GM23248 (cell line): ENCODE results near the gene STOX1. TPM values are rescaled to one million over a fixed set of nuclear protein-coding genes. Genes with fewer than 3 reads are reported as not detected.

Experiments
- DNase-seq: peaks from one replicate; pipeline ENCODE4 v3.0.0-alpha.2; 2015
- H2AFZ ChIP-seq: fragments of 200-600 bp; sonication (generic); 2 replicates; pipeline ENCODE4 v1.6.1; 2016; ENCODE audit warnings: antibody characterized with exemption
- H3F3A ChIP-seq: fragments of 200-600 bp; sonication (generic); 2 replicates; pipeline ENCODE4 v1.6.1; 2016; ENCODE audit warnings: mild to moderate bottlenecking, antibody characterized with exemption, mixed run types; ENCODE audit not compliant: insufficient read depth
- H3K27ac ChIP-seq: fragments of 200-600 bp; sonication (generic); 2 replicates; pipeline ENCODE4 v1.5.1; 2016; ENCODE audit warnings: mild to moderate bottlenecking
- H3K27me3 ChIP-seq: fragments of 200-600 bp; sonication (generic); replicated peaks from 2 replicates; pipeline ENCODE4 v1.6.1; 2016; ENCODE audit warnings: mild to moderate bottlenecking; ENCODE audit not compliant: insufficient read depth
- H3K36me3 ChIP-seq: fragments of 200-600 bp; sonication (generic); 2 replicates; pipeline ENCODE4 v1.6.1; 2016; ENCODE audit warnings: low read depth, mild to moderate bottlenecking
- H3K4me1 ChIP-seq: fragments of 200-600 bp; sonication (generic); 2 replicates; pipeline ENCODE4 v1.6.1; 2016; ENCODE audit warnings: mild to moderate bottlenecking; ENCODE audit not compliant: insufficient read depth
- H3K4me2 ChIP-seq: fragments of 200-600 bp; sonication (generic); one replicate; pipeline ENCODE4 v1.6.1; 2016; ENCODE audit warnings: mild to moderate bottlenecking; ENCODE audit not compliant: unreplicated experiment
- H3K4me3 ChIP-seq: fragments of 200-600 bp; sonication (generic); 2 replicates; pipeline ENCODE4 v1.5.1; 2016; ENCODE audit warnings: mild to moderate bottlenecking
- H3K79me2 ChIP-seq: fragments of 200-600 bp; sonication (generic); 2 replicates; pipeline ENCODE4 v1.6.1; 2016; ENCODE audit warnings: mild to moderate bottlenecking; ENCODE audit not compliant: insufficient read depth
- H3K9ac ChIP-seq: fragments of 200-600 bp; sonication (generic); 2 replicates; pipeline ENCODE4 v1.6.1; 2016; ENCODE audit warnings: mild to moderate bottlenecking
- H3K9me2 ChIP-seq: fragments of 200-600 bp; sonication (generic); 2 replicates; pipeline ENCODE4 v1.6.1; 2016; ENCODE audit warnings: mixed run types, mild to moderate bottlenecking, moderate library complexity; ENCODE audit not compliant: insufficient read depth
- H3K9me3 ChIP-seq: fragments of 200-600 bp; sonication (generic); one replicate; pipeline ENCODE4 v1.6.1; 2017; ENCODE audit warnings: low read depth
- H4K20me1 ChIP-seq: fragments of 200-600 bp; sonication (generic); 2 replicates; pipeline ENCODE4 v1.6.0; 2016; ENCODE audit not compliant: insufficient read depth
- EZH2 ChIP-seq: fragments of 200-600 bp; sonication (generic); IDR thresholded peaks from 2 replicates; pipeline ENCODE4 v1.6.1; 2018; ENCODE audit warnings: antibody characterized with exemption, mild to moderate bottlenecking; ENCODE audit not compliant: insufficient read depth, poor library complexity, severe bottlenecking
- EZH2phosphoT487 ChIP-seq: fragments of 200-600 bp; sonication (generic); IDR thresholded peaks from 2 replicates; pipeline ENCODE4 v1.6.1; 2018; ENCODE audit warnings: antibody characterized with exemption, moderate library complexity, mild to moderate bottlenecking, low read depth; ENCODE audit not compliant: insufficient read depth
- WGBS, 2 experiments: methylation state at CpG; one replicate each; pipeline ENCODE4 v1.1.6; 2015 to 2017; ENCODE audit warnings: low lambda C conversion rate in 2 of 2, low coverage in 1 of 2; ENCODE audit errors: missing lambda C conversion rate in 2 of 2; 5-methylcytosine and 5-hydroxymethylcytosine counted together
- in situ Hi-C: fragments of 300-500 bp; cut with MboI; formaldehyde crosslinking; loops from 2 replicates; pipeline ENCODE4 v1.15.0; 2020
- polyA plus RNA-seq: library from polyadenylated mRNA; unstranded; fragments of >200 nt; fragmentation: Nextera tagmentation; extraction: Ambion mirVana; gene quantifications from 2 replicates; pipeline ENCODE4 v1.2.1, GENCODE V29; 2016
- total RNA-seq: library from RNA; depleted of rRNA; stranded (reverse); fragments of >200 nt; shearing (Covaris generic); gene quantifications from 2 replicates; pipeline ENCODE4 v1.2.3, GENCODE V29; 2014

The STOX1 gene
- total and polyA plus RNA-seq, 2 experiments from 2014 or later, result not detected

DNA sequence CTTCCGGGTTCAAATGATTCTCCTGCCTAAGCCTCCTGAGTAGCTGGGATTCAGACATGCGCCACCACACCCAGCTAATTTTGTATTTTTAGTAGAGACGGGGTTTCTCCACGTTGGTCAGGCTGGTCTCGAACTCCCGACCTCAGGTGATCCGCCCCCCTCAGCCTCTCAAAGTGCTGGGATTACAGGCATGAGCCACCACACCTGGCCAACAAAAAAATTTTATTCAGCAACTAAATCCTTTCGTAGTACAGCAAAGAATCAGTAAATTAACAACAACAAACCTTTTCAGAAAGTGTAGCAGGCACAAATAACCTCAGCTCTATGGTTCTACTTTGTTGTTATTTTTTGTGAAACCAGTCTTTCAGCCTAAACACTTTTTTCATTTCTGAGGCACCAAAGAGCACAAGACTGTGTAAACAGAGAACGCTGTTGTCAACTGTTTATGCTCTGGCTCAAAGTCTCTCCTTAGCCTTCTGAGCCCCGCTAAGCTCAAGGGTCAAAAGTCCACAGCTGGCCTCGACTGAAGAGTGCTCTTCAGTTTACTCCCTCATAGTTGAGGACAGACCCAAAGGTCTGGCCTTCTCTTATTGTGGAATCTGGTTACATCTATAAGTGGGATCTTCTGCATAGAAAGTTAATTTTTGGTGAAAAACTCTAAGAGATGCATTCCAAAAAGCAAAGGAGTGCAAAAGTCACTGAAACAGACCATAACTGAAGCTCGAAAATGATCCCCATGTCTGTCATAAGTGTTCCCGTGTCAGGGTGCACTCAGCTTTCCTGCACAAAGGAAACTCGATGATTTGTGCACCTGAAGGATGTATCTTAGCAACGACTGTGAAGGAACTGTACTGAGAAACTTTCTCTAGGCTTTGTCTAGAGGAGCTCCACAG lies 49.2 kb downstream of the STOX1 start:
- no peaks in the 10 kb centered on the region for H3K9me2 ChIP-seq
- no peak overlapping the region for H3K9ac ChIP-seq
- peaks cover 5% of the 10 kb centered on the region; the same call in 1 of the 2 replicates for H3K4me1 ChIP-seq
- 66 to 67% methylated on average over 15 of the region's 15 CpGs for WGBS, 2 experiments
- TF ChIP-seq EZH2 (no peak), EZH2phosphoT487 (no peak)
- DNase-seq, result no peak
- H3K36me3 ChIP-seq, result no peaks in the 10 kb centered on the region
- no peaks in the 10 kb centered on the region for H4K20me1 ChIP-seq
- H3K9me3 ChIP-seq, result no peaks in the 10 kb centered on the region
- no peaks in the 10 kb centered on the region for H3K79me2 ChIP-seq
- no peak overlapping the region for H2AFZ ChIP-seq
- no peak overlapping the region for H3K4me3 ChIP-seq
- H3F3A ChIP-seq, result peaks cover 2% of the 10 kb centered on the region
- H3K27ac ChIP-seq, result no peak overlapping the region
- no peaks in the 10 kb centered on the region; the same call in 1 of the 2 replicates for H3K27me3 ChIP-seq
- H3K4me2 ChIP-seq, result no peak overlapping the region
- in situ Hi-C loops, result no loop called here

DNA sequence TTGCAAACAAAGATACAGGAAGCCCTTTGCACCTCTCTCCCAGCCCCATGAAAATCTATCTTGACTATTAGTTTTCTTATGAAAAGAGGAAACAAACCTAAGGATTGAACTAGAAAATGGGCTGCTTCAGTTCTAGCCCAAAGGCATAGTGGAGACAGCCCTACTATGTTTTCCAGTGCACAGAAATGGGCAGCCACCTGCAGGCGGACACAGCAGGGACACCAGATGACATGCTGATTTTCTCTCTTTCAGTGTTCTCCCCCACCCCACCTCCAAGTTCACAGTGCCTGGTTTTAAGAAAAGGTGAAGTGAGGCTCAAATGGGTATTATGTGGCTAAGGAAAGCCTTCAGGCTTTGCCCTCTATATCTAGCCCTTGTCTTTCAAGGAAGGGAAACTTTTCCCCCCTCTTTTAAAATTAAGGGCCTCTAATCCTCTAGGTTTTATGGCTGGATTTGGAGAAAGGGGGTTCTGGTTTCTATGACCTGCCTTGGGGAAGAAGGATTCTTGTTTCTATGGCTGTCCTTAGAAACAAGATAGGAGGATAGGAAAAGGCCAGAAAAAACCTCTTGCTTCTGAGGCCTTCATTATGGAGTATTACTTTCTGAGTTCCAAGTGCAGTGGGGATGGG lies 50.3 kb downstream of the STOX1 start:
- in situ Hi-C loops, result no loop called here
- Histone ChIP-seq H4K20me1 (no peaks in the 10 kb centered on the region), H3F3A (no peaks in the 10 kb centered on the region), H3K36me3 (no peaks in the 10 kb centered on the region), H3K9ac (no peak overlapping the region), H3K4me2 (no peak overlapping the region), H3K9me3 (no peaks in the 10 kb centered on the region), H2AFZ (no peak overlapping the region), H3K27me3 (no peaks in the 10 kb centered on the region; the same call in 1 of the 2 replicates), H3K4me1 (no peaks in the 10 kb centered on the region), H3K4me3 (no peak overlapping the region), H3K27ac (no peak overlapping the region), H3K9me2 (no peaks in the 10 kb centered on the region), H3K79me2 (no peaks in the 10 kb centered on the region)
- no peak for DNase-seq
- TF ChIP-seq EZH2phosphoT487 (no peak), EZH2 (no peak)
- 92 to 100% methylated on average over 1 of the region's 1 CpG for WGBS, 2 experiments

DNA sequence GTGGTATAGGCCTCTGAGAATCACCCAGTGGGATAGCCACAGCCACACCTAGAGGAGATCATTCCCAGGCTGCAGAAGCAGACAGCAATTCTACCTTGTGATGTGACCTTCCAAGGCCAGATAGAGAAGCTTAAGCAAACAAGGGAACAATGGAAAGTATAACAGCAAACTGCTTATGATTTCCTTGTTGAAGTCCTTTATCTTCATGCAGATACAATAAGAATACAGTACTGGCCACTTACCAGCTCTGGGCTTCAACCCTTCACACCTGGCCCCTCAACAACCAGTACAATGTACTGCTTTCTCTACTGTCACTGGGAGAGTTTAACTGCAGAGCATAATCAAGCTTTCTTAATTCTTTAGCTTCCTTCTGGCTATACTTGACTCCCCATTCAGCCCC lies 51.2 kb downstream of the STOX1 start:
- in situ Hi-C loops, result no loop called here

DNA sequence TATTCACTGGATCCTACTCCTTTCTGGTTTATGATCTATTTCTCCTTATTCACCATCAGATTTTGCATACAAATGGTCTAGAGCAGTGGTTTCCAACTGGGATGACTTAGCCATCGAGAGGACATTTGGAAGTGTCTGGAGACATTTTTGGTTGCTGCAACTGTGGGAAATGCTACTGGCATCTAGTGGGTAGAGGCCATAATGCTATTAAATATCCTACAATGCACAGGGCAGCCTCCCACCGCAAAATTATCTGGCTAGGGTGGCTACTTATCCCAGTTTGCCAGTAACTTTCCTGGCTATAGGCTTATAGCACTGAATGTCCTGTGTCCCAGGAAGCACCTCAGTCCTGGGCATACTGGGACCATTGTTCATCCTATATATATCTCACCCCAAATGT lies 52.3 kb downstream of the STOX1 start:
- no peak for DNase-seq
- Histone ChIP-seq H3K4me1 (no peaks in the 10 kb centered on the region), H3K4me3 (no peak overlapping the region), H2AFZ (no peak overlapping the region), H3K9me3 (no peaks in the 10 kb centered on the region), H3K4me2 (no peak overlapping the region), H3K79me2 (no peaks in the 10 kb centered on the region), H3K27me3 (no peaks in the 10 kb centered on the region; the same call in 1 of the 2 replicates), H3K9me2 (no peaks in the 10 kb centered on the region), H3K36me3 (no peaks in the 10 kb centered on the region), H3K27ac (no peak overlapping the region), H3F3A (no peaks in the 10 kb centered on the region), H3K9ac (no peak overlapping the region), H4K20me1 (no peaks in the 10 kb centered on the region)
- no peak for TF ChIP-seq EZH2phosphoT487
- no peak for TF ChIP-seq EZH2
- in situ Hi-C loops, result no loop called here
- WGBS, 2 experiments, result 81 to 91% methylated on average over 2 of the region's 2 CpGs

More for the DNA sequence above, 51.2 kb downstream of the STOX1 start:
- Histone ChIP-seq H3K4me2 (no peak overlapping the region), H3K27me3 (no peaks in the 10 kb centered on the region; the same call in 1 of the 2 replicates), H4K20me1 (no peaks in the 10 kb centered on the region), H3K9ac (no peak overlapping the region), H3K9me2 (no peaks in the 10 kb centered on the region), H3K27ac (no peak overlapping the region), H3K79me2 (no peaks in the 10 kb centered on the region), H3K4me3 (no peak overlapping the region), H3K4me1 (no peaks in the 10 kb centered on the region), H3K9me3 (no peaks in the 10 kb centered on the region), H3K36me3 (no peaks in the 10 kb centered on the region), H3F3A (no peaks in the 10 kb centered on the region), H2AFZ (no peak overlapping the region)
- TF ChIP-seq EZH2phosphoT487 (no peak), EZH2 (no peak)
- DNase-seq, result no peak
